PC-9 (cell line): ENCODE data around the gene MAPKAP1. TPM values are rescaled to one million over a fixed set of nuclear protein-coding genes. Genes with fewer than 3 reads are reported as not detected.

Experiments used
- BruUV-seq: library from RNA; stranded (reverse); fragments of 400-500 nt; replicated peaks from 2 replicates; lab custom pipeline; 2021; lab: Mats Ljungman, UMichigan
- CTCF ChIA-PET: fragments of 300-600 bp; sonication (Branson Sonifier 250); formaldehyde crosslinking; loops from one replicate; lab custom pipeline; 2022; ENCODE audit warnings: antibody characterized with exemption; lab: Charles Lee
- POLR2A ChIA-PET: fragments of 300-600 bp; sonication (Branson Sonifier 250); formaldehyde crosslinking; loops from one replicate; lab custom pipeline; 2022; ENCODE audit warnings: antibody characterized with exemption; ENCODE audit not compliant: unreplicated experiment; lab: Charles Lee
- DNase-seq, 2 experiments: peaks; one replicate each; pipeline versions ENCODE4 v3.0.0 to v3.0.0-alpha.2; 2015 to 2022; ENCODE audit warnings: mixed read lengths in 1 of 2
- H2AFZ ChIP-seq: fragments of 200-600 bp; sonication (generic); 2 replicates; pipeline ENCODE4 v1.8.1; 2017; ENCODE audit warnings: antibody characterized with exemption
- H3F3A ChIP-seq: fragments of 200-600 bp; sonication (generic); 2 replicates; pipeline ENCODE4 v1.8.1; 2017; ENCODE audit warnings: antibody characterized with exemption, mild to moderate bottlenecking, low read depth; ENCODE audit not compliant: insufficient read depth
- H3K27ac ChIP-seq: fragments of 200-600 bp; sonication (generic); 2 replicates; pipeline ENCODE4 v1.6.1; 2016; ENCODE audit warnings: mixed run types
- H3K27me3 ChIP-seq: fragments of 200-600 bp; sonication (generic); 2 replicates; pipeline ENCODE4 v1.6.1; 2016; ENCODE audit warnings: low read depth, mixed run types; ENCODE audit not compliant: insufficient read depth
- H3K36me3 ChIP-seq: fragments of 200-600 bp; sonication (generic); 2 replicates; pipeline ENCODE4 v1.6.1; 2016; ENCODE audit warnings: low read depth, mixed run types
- H3K4me1 ChIP-seq: fragments of 200-600 bp; sonication (generic); replicated peaks from 2 replicates; pipeline ENCODE4 v1.6.1; 2016; ENCODE audit warnings: mixed run types; ENCODE audit not compliant: insufficient read depth
- H3K4me2 ChIP-seq: fragments of 200-600 bp; sonication (generic); 2 replicates; pipeline ENCODE4 v1.6.1; 2017; ENCODE audit warnings: mixed run types
- H3K4me3 ChIP-seq: fragments of 200-600 bp; sonication (generic); 2 replicates; pipeline ENCODE4 v1.6.1; 2016; ENCODE audit warnings: mixed run types
- H3K79me2 ChIP-seq: fragments of 200-600 bp; sonication (generic); 2 replicates; pipeline ENCODE4 v1.6.1; 2017; ENCODE audit warnings: low read depth, mixed run types
- H3K9me2 ChIP-seq: fragments of 200-600 bp; sonication (generic); 2 replicates; pipeline ENCODE4 v1.8.1; 2017; ENCODE audit warnings: mild to moderate bottlenecking; ENCODE audit not compliant: insufficient read depth
- H3K9me3 ChIP-seq: fragments of 200-600 bp; sonication (generic); 2 replicates; pipeline ENCODE4 v1.8.1; 2016; ENCODE audit warnings: low read depth; ENCODE audit not compliant: insufficient read depth
- H4K20me1 ChIP-seq: fragments of 200-600 bp; sonication (generic); 2 replicates; pipeline ENCODE4 v1.8.1; 2017; ENCODE audit not compliant: insufficient read depth
- EZH2 ChIP-seq: fragments of 200-600 bp; sonication (generic); IDR thresholded peaks from 2 replicates; pipeline ENCODE4 v1.8.0; 2017; ENCODE audit warnings: antibody characterized with exemption, low read depth
- intact Hi-C: fragments of 100-400 bp; cut with micrococcal nuclease; formaldehyde crosslinking; loops from one replicate; pipeline ENCODE4 v1.10.0; 2022; ENCODE audit not compliant: unreplicated experiment
- total RNA-seq: library from RNA; stranded (reverse); gene quantifications from 2 replicates; pipeline ENCODE4 v1.2.3, GENCODE V29; 2021
- TF ChIP-seq, protein P1 (sequence below): fragments of 200-600 bp; sonication (generic); conservative IDR thresholded peaks from 2 replicates; pipeline ENCODE4 v1.6.1; 2017; ENCODE audit warnings: mixed run types, antibody characterized with exemption, mild to moderate bottlenecking, moderate library complexity

The MAPKAP1 gene
- total RNA-seq, 1 experiment from 2014 or later: 115 TPM

DNA sequence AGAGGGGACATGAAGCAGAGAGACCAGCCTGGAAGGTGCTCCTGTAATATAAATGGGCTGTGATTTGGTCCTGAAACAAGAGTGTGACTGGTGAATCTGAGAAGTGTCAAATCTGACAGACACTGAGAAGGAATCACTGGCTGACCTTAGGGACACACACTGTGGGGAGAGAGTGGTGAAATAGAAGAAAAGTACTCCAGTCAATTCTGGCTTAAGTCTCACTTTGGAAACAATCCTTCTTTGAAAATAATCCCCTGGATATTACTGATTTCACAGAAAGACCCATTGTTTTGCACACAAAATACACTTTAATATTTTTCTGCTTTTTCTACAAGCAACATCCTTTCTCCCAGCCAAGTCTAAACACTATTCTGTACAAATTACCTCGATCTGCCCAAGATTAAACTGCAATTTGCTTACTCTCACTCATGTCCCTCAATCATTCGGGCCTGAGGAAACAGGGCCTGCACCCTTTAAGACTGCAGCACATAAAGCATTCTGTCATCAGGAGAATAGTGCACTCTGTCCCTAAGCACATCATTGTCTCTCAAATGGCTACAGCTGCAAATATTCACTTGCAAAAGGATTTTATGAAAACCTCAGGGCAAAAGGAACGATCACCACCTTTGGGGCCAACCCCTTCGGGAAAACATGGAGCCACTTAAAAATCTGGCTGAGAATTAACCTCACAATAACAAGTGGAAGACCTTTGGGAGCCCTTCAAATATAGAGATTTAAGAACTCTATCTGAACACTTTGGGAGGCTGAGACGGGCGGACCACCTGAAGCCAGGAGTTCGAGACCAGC, 68.6 kb downstream of the MAPKAP1 start:
- CTCF ChIA-PET: no interaction called here
- Histone ChIP-seq H3K27me3 (no peaks in the 10 kb centered on the region), H3K4me3 (no peak overlapping the region), H3K79me2 (peaks cover 28% of the 10 kb centered on the region; the same call in 1 of the 2 replicates), H3K4me2 (no peak overlapping the region), H4K20me1 (0 out of 2 replicates have a peak, but pooled peaks cover 11% of the 10 kb centered on the region), H3K9me3 (no peaks in the 10 kb centered on the region), H3K9me2 (no peaks in the 10 kb centered on the region), H2AFZ (no peak overlapping the region), H3F3A (peaks cover 4% of the 10 kb centered on the region; the same call in 1 of the 2 replicates), H3K36me3 (no peaks in the 10 kb centered on the region), H3K27ac (no peak overlapping the region), H3K4me1 (peaks cover 13% of the 10 kb centered on the region)
- no peak for DNase-seq
- no TSS peak for BruUV-seq
- intact Hi-C loops: loop anchor here (10.0 kb wide), 1 partner anchor 214 kb away; no protein-coding TSS in a partner anchor
- TF ChIP-seq, protein P1, sequence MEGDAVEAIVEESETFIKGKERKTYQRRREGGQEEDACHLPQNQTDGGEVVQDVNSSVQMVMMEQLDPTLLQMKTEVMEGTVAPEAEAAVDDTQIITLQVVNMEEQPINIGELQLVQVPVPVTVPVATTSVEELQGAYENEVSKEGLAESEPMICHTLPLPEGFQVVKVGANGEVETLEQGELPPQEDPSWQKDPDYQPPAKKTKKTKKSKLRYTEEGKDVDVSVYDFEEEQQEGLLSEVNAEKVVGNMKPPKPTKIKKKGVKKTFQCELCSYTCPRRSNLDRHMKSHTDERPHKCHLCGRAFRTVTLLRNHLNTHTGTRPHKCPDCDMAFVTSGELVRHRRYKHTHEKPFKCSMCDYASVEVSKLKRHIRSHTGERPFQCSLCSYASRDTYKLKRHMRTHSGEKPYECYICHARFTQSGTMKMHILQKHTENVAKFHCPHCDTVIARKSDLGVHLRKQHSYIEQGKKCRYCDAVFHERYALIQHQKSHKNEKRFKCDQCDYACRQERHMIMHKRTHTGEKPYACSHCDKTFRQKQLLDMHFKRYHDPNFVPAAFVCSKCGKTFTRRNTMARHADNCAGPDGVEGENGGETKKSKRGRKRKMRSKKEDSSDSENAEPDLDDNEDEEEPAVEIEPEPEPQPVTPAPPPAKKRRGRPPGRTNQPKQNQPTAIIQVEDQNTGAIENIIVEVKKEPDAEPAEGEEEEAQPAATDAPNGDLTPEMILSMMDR: no peak
- TF ChIP-seq EZH2: no peak
- POLR2A ChIA-PET: no interaction called here

DNA sequence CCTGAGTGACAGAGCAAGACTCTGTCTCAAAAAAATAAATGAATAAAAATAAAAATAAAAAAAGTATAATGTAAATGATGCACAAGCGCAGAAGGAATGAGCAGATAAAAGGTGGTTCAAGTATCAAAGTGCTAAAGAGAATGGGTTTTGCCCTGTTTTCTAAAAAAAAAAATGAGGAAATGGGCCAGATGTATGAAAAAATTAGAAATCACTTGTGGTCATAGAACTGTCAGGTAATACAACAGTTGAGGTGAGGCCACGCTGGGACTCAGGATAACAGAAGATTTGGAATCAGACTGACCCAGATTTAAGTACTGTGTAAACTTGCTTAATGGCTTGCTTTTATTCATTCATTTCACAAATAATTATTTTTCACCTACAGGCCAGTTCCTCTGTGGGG, 69.8 kb downstream of the MAPKAP1 start:
- Histone ChIP-seq H3K36me3 (no peaks in the 10 kb centered on the region), H3F3A (peaks cover 4% of the 10 kb centered on the region; the same call in 1 of the 2 replicates), H3K9me3 (no peaks in the 10 kb centered on the region), H4K20me1 (0 out of 2 replicates have a peak, but pooled peaks cover 11% of the 10 kb centered on the region), H3K4me3 (no peak overlapping the region), H3K4me1 (peaks cover 25% of the 10 kb centered on the region), H3K27ac (no peak overlapping the region), H3K4me2 (no peak overlapping the region), H2AFZ (no peak overlapping the region), H3K27me3 (no peaks in the 10 kb centered on the region), H3K79me2 (peaks cover 38% of the 10 kb centered on the region; the same call in 1 of the 2 replicates), H3K9me2 (no peaks in the 10 kb centered on the region)
- intact Hi-C loops: loop anchor here (10.0 kb wide), 1 partner anchor 212 kb away; no protein-coding TSS in a partner anchor
- no TSS peak for BruUV-seq
- CTCF ChIA-PET: no interaction called here
- TF ChIP-seq EZH2: no peak
- TF ChIP-seq, protein P1: no peak
- POLR2A ChIA-PET: no interaction called here
- DNase-seq: no peak

DNA sequence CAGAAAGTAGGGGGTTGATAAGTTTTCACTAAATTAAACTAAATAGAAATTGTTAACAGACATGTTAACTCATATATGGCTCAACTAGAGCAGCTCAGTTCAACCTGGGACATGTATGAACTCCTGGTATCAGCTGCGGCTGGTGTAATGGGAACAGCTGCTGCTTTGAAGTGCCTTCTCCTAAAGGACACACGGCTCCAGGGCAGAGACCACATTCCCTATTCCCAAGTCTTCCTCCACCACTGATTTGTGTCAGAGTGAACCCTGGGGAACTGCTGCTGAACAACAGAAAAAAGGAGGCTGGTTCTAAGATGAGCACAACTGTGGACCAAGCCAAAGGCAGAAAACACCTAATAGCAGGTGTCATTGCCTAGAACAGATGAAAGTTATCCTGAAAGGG, 71.1 kb downstream of the MAPKAP1 start:
- Histone ChIP-seq H2AFZ (no peak overlapping the region), H3K9me3 (no peaks in the 10 kb centered on the region), H3K27ac (no peak overlapping the region), H3K79me2 (peaks cover 50% of the 10 kb centered on the region), H3F3A (peaks cover 7% of the 10 kb centered on the region; the same call in 1 of the 2 replicates), H3K4me1 (peaks cover 33% of the 10 kb centered on the region), H3K36me3 (no peaks in the 10 kb centered on the region), H4K20me1 (0 out of 2 replicates have a peak, but pooled peaks cover 15% of the 10 kb centered on the region), H3K4me3 (no peak overlapping the region), H3K9me2 (no peaks in the 10 kb centered on the region), H3K27me3 (no peaks in the 10 kb centered on the region), H3K4me2 (no peak overlapping the region)
- no TSS peak for BruUV-seq
- ChIA-PET POLR2A (no interaction called here), CTCF (no interaction called here)
- intact Hi-C loops: loop anchor here (10.0 kb wide), 1 partner anchor 211 kb away; no protein-coding TSS in a partner anchor
- TF ChIP-seq EZH2: no peak
- TF ChIP-seq, protein P1: no peak
- DNase-seq: no peak
